Astrocyte of the spinal cord (primary cell): Measurements from ENCODE around the gene NANOGP8.
A peak's percentile ranks its signal among the peaks of the same experiment; 100 is the strongest.

Experiments used
- DNase-seq: peaks from one replicate; pipeline ENCODE4 v3.0.0; 2011; ENCODE audit warnings: low read depth, low spot score
- H3K4me3 ChIP-seq: 2 replicates; pipeline ENCODE4 v1.5.1; 2011; ENCODE audit warnings: low read depth, mild to moderate bottlenecking, low read length, moderate library complexity
- CTCF ChIP-seq: IDR thresholded peaks from 2 replicates; pipeline ENCODE4 v1.5.1; 2012; ENCODE audit warnings: low read depth, mild to moderate bottlenecking, low read length, inconsistent platforms
- in situ Hi-C: cut with HindIII; loops from 2 replicates; pipeline ENCODE4 v1.10.0; 2017; ENCODE audit warnings: low sequenced_read_pairs

The NANOGP8 gene

GRCh38 chr15:35121611-35122359 is 36.7 kb upstream of the NANOGP8 start:
- no peak for TF ChIP-seq CTCF
- H3K4me3 ChIP-seq: no peak overlapping the region
- in situ Hi-C loops: no loop called here
- DNase-seq: no peak

- in situ Hi-C loops: no loop called here
- no peak overlapping the region for H3K4me3 ChIP-seq
- DNase-seq: no peak
- TF ChIP-seq CTCF: no peak
Observed at GRCh38 chr15:35120173-35120572, 35.1 kb upstream of the NANOGP8 start.

DNA sequence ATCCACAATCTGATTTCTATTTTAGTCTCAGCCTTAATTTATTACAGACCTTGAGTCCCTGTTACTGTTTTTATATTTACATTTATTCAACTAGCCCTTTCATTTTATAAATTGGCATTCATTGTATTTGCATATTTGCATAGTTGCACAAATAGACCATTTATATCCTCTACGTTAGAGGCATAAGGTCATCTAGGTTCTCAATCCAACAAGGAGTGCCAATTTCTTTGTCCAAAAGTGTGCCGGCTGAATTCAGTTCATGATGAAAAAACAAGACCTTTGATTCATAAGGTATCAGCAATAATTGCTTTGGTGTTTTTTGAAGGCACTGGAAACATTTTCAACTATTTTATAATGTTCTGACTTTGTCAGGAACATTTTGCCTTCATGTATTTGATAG is 33.9 kb upstream of the NANOGP8 start:
- DNase-seq: no peak
- in situ Hi-C loops: no loop called here
- no peak for TF ChIP-seq CTCF
- no peak overlapping the region for H3K4me3 ChIP-seq

DNA sequence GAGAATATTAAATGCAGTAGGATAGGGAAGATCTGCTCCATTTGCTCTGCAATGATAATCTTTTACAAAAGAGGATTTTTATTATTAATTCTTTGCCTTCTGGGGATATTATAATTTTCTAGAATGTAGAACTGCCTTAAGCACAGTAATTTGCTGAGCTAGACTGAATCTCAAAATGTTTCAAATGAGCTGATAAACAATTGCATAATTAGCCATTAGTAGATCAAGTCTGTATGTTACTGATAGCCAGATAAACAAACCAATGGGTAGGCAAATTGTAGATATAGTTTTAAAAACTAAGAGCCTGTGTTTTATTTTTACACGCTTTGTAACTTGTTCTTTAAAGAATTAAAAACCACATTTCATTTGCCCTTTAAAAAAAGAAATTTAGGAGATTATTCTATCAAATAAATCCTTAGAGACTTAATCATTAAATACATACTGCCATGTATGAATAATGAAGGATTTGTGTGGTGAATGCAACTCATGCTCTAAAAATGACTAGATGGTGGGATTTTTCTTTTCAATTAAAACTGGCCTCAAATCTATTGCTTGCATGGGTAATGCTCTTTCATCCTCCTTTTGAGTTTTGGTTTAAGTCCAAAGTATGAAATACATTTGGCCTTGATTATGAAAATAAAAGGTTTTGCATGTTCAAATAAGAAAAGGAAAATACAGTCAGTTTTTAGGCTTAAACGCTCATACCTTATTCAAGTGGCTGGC is 32.6 kb upstream of the NANOGP8 start:
- in situ Hi-C loops: no loop called here
- no peak overlapping the region for H3K4me3 ChIP-seq
- no peak for TF ChIP-seq CTCF
- no peak for DNase-seq

GRCh38 chr15:35115155-35115725 is 30.1 kb upstream of the NANOGP8 start:
- H3K4me3 ChIP-seq: no peak overlapping the region
- in situ Hi-C loops: no loop called here
- DNase-seq: peak; percentile 68
- no peak for TF ChIP-seq CTCF

- TF ChIP-seq CTCF: no peak
- DNase-seq: no peak
- in situ Hi-C loops: no loop called here
- no peak overlapping the region for H3K4me3 ChIP-seq
Observed at GRCh38 chr15:35112346-35112745, 27.3 kb upstream of the NANOGP8 start.
